ENCODE measurements around the gene C12orf43. TPM values are rescaled to one million over a fixed set of nuclear protein-coding genes. Genes with fewer than 3 reads are reported as not detected.

Gene C12orf43
- total RNA-seq, 1 donor from 2014 or later, result 20.2 TPM

GRCh38 chr12:121038861-121039668, 22.8 kb upstream of the C12orf43 start, which contains the start of gene OASL:
TSS of gene OASL (minus strand) at chr12:121039246. CDS start at chr12:121038971, 275 bp downstream.
- Mint-ChIP-seq H3K9me3 (ENCODE audit: unreplicated experiment) (no peaks in the 10 kb centered on the region), H3K4me1 (ENCODE audit: low read depth, unreplicated experiment) (no peaks in the 10 kb centered on the region), H3K4me3 (ENCODE audit: unreplicated experiment) (no peak within 1 kb of the TSS), H3K27me3 (ENCODE audit: unreplicated experiment) (peaks cover 7% of the 10 kb centered on the region), H3K36me3 (ENCODE audit: unreplicated experiment) (no peaks in the 10 kb centered on the region), H3K27ac (ENCODE audit: unreplicated experiment) (no peak within 1 kb of the TSS)
- no peak for DNase-seq
- TF ChIP-seq, protein P1, sequence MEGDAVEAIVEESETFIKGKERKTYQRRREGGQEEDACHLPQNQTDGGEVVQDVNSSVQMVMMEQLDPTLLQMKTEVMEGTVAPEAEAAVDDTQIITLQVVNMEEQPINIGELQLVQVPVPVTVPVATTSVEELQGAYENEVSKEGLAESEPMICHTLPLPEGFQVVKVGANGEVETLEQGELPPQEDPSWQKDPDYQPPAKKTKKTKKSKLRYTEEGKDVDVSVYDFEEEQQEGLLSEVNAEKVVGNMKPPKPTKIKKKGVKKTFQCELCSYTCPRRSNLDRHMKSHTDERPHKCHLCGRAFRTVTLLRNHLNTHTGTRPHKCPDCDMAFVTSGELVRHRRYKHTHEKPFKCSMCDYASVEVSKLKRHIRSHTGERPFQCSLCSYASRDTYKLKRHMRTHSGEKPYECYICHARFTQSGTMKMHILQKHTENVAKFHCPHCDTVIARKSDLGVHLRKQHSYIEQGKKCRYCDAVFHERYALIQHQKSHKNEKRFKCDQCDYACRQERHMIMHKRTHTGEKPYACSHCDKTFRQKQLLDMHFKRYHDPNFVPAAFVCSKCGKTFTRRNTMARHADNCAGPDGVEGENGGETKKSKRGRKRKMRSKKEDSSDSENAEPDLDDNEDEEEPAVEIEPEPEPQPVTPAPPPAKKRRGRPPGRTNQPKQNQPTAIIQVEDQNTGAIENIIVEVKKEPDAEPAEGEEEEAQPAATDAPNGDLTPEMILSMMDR (IDR thresholded peaks at IDR 0.05; ENCODE audit: partially characterized antibody, unreplicated experiment), result no peak

DNA sequence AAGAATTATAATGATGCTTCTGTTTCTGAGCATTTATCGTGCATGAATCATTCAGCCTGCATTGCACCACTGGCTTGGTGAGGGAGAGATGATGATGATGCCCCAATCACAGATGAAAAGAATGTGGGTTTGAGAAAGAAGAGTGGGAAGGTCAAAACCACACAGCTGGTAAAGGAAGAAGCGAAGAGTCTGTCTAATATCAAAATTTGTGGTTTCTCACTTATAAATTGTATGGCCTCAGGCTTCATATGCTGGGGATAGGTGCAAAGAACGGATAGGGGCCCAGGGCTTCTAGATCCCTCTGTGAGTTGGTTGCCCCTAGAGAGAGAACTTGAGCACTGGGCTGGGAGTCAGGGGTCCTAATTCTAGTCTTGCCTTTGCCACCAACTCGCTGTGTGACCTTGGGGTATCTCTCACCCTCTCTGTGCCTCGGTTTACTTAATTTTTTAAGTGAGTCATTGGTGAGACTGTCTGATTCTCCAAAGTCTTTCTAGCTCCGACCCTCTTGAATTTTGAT, 20.6 kb upstream of the C12orf43 start:
- Mint-ChIP-seq H3K27me3 (ENCODE audit: unreplicated experiment) (peaks cover 5% of the 10 kb centered on the region), H3K36me3 (ENCODE audit: unreplicated experiment) (no peaks in the 10 kb centered on the region), H3K4me3 (ENCODE audit: unreplicated experiment) (no peak overlapping the region), H3K27ac (ENCODE audit: unreplicated experiment) (no peak overlapping the region), H3K9me3 (ENCODE audit: unreplicated experiment) (no peaks in the 10 kb centered on the region), H3K4me1 (ENCODE audit: low read depth, unreplicated experiment) (no peaks in the 10 kb centered on the region)
- TF ChIP-seq, protein P1 (IDR thresholded peaks at IDR 0.05; ENCODE audit: partially characterized antibody, unreplicated experiment), result no peak
- DNase-seq, result no peak

DNA sequence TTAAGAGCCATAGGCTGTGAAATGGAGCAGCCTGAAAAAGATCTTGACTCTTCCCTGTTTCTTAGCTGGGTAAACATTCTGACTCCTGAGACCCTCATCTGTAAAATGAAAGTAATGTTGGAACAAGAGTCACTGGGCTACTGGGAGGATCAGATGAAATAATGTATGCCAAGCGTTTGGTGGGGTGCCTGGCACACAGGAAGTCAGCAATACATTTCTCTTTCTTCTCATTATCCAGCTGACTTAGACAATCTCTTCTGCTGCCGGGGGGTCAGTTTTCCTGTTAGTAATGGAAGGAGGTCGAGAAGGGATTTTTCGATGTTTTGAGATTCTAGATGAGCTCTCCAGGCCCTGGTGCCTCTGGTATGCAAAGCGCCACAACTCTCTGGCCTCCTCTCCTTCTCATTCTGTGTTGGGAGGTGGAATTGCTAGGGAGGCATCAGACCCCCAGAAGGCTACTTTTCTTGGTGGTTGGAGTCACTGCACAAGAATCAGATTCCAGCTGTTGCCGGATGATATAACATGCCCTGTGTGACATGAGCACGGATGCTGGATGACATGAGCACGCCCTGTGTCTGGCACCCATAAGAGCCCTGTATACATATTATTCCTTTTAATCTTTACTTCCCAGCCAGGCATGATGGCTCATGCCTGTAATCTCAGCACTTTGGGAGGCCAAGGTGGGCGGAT, 18.5 kb upstream of the C12orf43 start:
- TF ChIP-seq, protein P1 (IDR thresholded peaks at IDR 0.05; ENCODE audit: partially characterized antibody, unreplicated experiment), result no peak
- Mint-ChIP-seq H3K36me3 (ENCODE audit: unreplicated experiment) (no peaks in the 10 kb centered on the region), H3K9me3 (ENCODE audit: unreplicated experiment) (no peaks in the 10 kb centered on the region), H3K4me3 (ENCODE audit: unreplicated experiment) (no peak overlapping the region), H3K4me1 (ENCODE audit: low read depth, unreplicated experiment) (no peaks in the 10 kb centered on the region), H3K27ac (ENCODE audit: unreplicated experiment) (no peak overlapping the region), H3K27me3 (ENCODE audit: unreplicated experiment) (no peaks in the 10 kb centered on the region)
- DNase-seq, result no peak

DNA sequence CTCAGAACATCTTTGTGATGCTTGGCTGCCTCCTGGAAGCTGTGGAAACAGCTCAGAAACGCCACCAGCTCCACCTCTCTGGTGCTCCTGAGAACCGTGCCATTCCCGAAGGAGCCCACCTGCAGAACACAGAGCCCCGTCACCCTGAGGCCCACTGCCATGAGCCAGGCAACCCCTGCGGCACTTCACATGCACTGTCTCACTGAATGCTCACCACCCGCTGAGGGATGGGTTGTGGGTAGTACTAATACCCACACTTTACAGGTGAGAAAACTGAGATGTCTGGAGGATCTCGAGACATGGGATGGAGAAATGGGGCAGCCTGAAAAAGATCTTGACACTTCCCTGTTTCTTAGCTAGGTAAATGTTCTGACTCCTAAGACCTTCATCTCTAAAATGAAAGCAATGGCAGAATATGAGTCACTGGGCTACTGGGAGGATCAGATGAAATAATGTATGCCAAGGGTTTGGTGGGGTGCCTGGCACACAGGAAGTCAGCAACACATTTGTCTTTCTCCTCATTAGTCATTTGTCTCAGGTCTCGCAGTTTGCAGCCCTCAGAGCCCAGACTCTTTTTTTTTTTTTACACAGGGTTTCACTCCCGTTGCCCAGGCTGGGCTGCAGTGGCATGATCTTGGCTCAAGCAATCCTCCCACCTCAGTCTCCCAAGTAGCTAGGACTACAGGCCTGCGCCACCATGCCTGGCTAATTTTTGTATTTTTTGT, 17.5 kb upstream of the C12orf43 start:
- Mint-ChIP-seq H3K4me1 (ENCODE audit: low read depth, unreplicated experiment) (no peaks in the 10 kb centered on the region), H3K9me3 (ENCODE audit: unreplicated experiment) (no peaks in the 10 kb centered on the region), H3K36me3 (ENCODE audit: unreplicated experiment) (no peaks in the 10 kb centered on the region), H3K27ac (ENCODE audit: unreplicated experiment) (no peak overlapping the region), H3K27me3 (ENCODE audit: unreplicated experiment) (no peaks in the 10 kb centered on the region), H3K4me3 (ENCODE audit: unreplicated experiment) (no peak overlapping the region)
- TF ChIP-seq, protein P1 (IDR thresholded peaks at IDR 0.05; ENCODE audit: partially characterized antibody, unreplicated experiment), result no peak
- no peak for DNase-seq
